ENCODE results near the gene ZNF385C. TPM values are rescaled to one million over a fixed set of nuclear protein-coding genes. Genes with fewer than 3 reads are reported as not detected.

ZNF385C gene
- total and polyA plus RNA-seq, 2 of the 13 experiments (the other 11 are each of a cell fraction or from before 2014, with no cell fraction given) = 2.3 to 6.1 TPM

- peak; percentile 48; the same call in 1 of the 2 replicates for TF ChIP-seq TFDP1 (CRISPR knock-in tag; IDR thresholded peaks at IDR 0.05; ENCODE audit: borderline replicate concordance)
- TF ChIP-seq SNRNP70 (IDR thresholded peaks at IDR 0.05; ENCODE audit: low read depth, low read length) = no peak
- peak; percentile 39; the same call in 1 of the 2 replicates for TF ChIP-seq ZNF790 (CRISPR knock-in tag; IDR thresholded peaks at IDR 0.05; ENCODE audit: borderline replicate concordance)
- TF ChIP-seq SALL2 (CRISPR knock-in tag; IDR thresholded peaks at IDR 0.05) = no peak
- TF ChIP-seq SALL1 (CRISPR knock-in tag; IDR thresholded peaks at IDR 0.05) = peak; percentile 71
- TF ChIP-seq TP53 (CRISPR knock-in tag; conservative IDR thresholded peaks at IDR 0.05) = no peak
- TF ChIP-seq RCOR2 (CRISPR knock-in tag; IDR thresholded peaks at IDR 0.05) = peak; percentile 41; the same call in 1 of the 2 replicates
- no peak for TF ChIP-seq ATRX (CRISPR knock-in tag; IDR thresholded peaks at IDR 0.05; ENCODE audit: borderline replicate concordance)
- no peak for TF ChIP-seq CHD4 (IDR thresholded peaks at IDR 0.05; ENCODE audit: borderline replicate concordance, low read length)
- TF ChIP-seq SMARCC2 (IDR thresholded peaks at IDR 0.05) = no peak
- TF ChIP-seq CHCHD3 (CRISPR knock-in tag; IDR thresholded peaks at IDR 0.05) = no peak
- TF ChIP-seq ZBTB20 (CRISPR knock-in tag; IDR thresholded peaks at IDR 0.05; ENCODE audit: borderline replicate concordance, low read depth) = peak; percentile 50; the same call in 1 of the 2 replicates
- TF ChIP-seq SRF (IDR thresholded peaks at IDR 0.05; ENCODE audit: low read depth, low read length) = no peak
- no peak for TF ChIP-seq ZNF761 (CRISPR knock-in tag; conservative IDR thresholded peaks at IDR 0.05)
- peak; percentile 34 to 62; a peak in 1 of 4 replicates for TF ChIP-seq HMGXB4 (CRISPR knock-in tag; IDR thresholded peaks at IDR 0.05; ENCODE audit: borderline replicate concordance in 1 of 2, low read depth in 1 of 2)
- peak; percentile 68; the same call in 1 of the 2 replicates for TF ChIP-seq SIN3A (IDR thresholded peaks at IDR 0.05; ENCODE audit: borderline replicate concordance, low read depth, low read length)
- TF ChIP-seq HES4 (CRISPR knock-in tag; IDR thresholded peaks at IDR 0.05; ENCODE audit: borderline replicate concordance) = no peak
- TF ChIP-seq ZNF441 (CRISPR knock-in tag; IDR thresholded peaks at IDR 0.05; ENCODE audit: borderline replicate concordance) = no peak
- TF ChIP-seq MNT (IDR thresholded peaks at IDR 0.05) = 0 out of 2 replicates have a peak, but pooled peaks have one; percentile 14
- 0 out of 2 replicates have a peak, but pooled peaks have one; percentile 31 for TF ChIP-seq ZFP82 (CRISPR knock-in tag; IDR thresholded peaks at IDR 0.05; ENCODE audit: borderline replicate concordance)
- no peak for TF ChIP-seq CBX1 (IDR thresholded peaks at IDR 0.05; ENCODE audit: low read depth)
- peak; percentile 86 for TF ChIP-seq ZNF605 (CRISPR knock-in tag; IDR thresholded peaks at IDR 0.05)
- no peak for TF ChIP-seq CAMTA2 (CRISPR knock-in tag; IDR thresholded peaks at IDR 0.05; ENCODE audit: borderline replicate concordance)
- no peak for TF ChIP-seq TEAD2 (CRISPR knock-in tag; IDR thresholded peaks at IDR 0.05)
- TF ChIP-seq NKX3-1 (CRISPR knock-in tag; IDR thresholded peaks at IDR 0.05) = no peak
These were observed 37.7 kb upstream of the ZNF385C start (continued) for GRCh38 chr17:42135664-42136653.
